ENCODE measurements around the gene PRTN3. TPM values are rescaled to one million over a fixed set of nuclear protein-coding genes. Genes with fewer than 3 reads are reported as not detected.
"Not testable (repeated sequence)": the region's sequence is repeated elsewhere in the genome, so short reads cannot be mapped to it uniquely, and the experiment has no call there.

PRTN3 gene
- total RNA-seq, 1 experiment from 2014 or later = 0.16 TPM

GRCh38 chr19:815775-816499 lies 24.9 kb upstream of the PRTN3 start:
- no peak for DNase-seq (ENCODE audit: low spot score)

GRCh38 chr19:816500-816857 lies 24.3 kb upstream of the PRTN3 start:
- DNase-seq (ENCODE audit: low spot score) = no peak

- not testable (repeated sequence) for DNase-seq (ENCODE audit: low spot score)
These were observed 20.6 kb upstream of the PRTN3 start for GRCh38 chr19:820212-820611.

- no peak for DNase-seq (ENCODE audit: low spot score)
These were observed 19.5 kb upstream of the PRTN3 start for GRCh38 chr19:821231-821824.

GRCh38 chr19:821825-822503 lies 18.8 kb upstream of the PRTN3 start, which contains the start of gene PLPPR3:
TSS of gene PLPPR3 (minus strand) at chr19:821955. CDS start at chr19:821559, 396 bp downstream.
- no peak for DNase-seq (ENCODE audit: low spot score)

GRCh38 chr19:823565-824121 lies 17.2 kb upstream of the PRTN3 start:
- DNase-seq (ENCODE audit: low spot score) = peak; percentile 66

GRCh38 chr19:824885-825284 lies 15.9 kb upstream of the PRTN3 start:
- no peak for DNase-seq (ENCODE audit: low spot score)

- DNase-seq (ENCODE audit: low spot score) = no peak
These were observed 14.7 kb upstream of the PRTN3 start for GRCh38 chr19:825897-826644.

GRCh38 chr19:827314-827709 lies 13.5 kb upstream of the PRTN3 start:
- DNase-seq (ENCODE audit: low spot score) = no peak

GRCh38 chr19:827710-828321 lies 13.0 kb upstream of the PRTN3 start, which contains the start of gene AZU1:
TSS of gene AZU1 (plus strand) at chr19:827837. CDS start at chr19:827847, 10 bp downstream.
- peak; percentile 32 for DNase-seq (ENCODE audit: low spot score)

- no peak for DNase-seq (ENCODE audit: low spot score)
These were observed 11.6 kb upstream of the PRTN3 start for GRCh38 chr19:829129-829758.

- no peak for DNase-seq (ENCODE audit: low spot score)
These were observed 9.1 kb upstream of the PRTN3 start for GRCh38 chr19:831407-832369.

- DNase-seq (ENCODE audit: low spot score) = no peak
These were observed 6.6 kb upstream of the PRTN3 start for GRCh38 chr19:834216-834615.

- no peak for DNase-seq (ENCODE audit: low spot score)
These were observed 5.5 kb upstream of the PRTN3 start for GRCh38 chr19:835210-835810.

GRCh38 chr19:842802-843179 lies 2.0 kb downstream of the PRTN3 start:
- DNase-seq (ENCODE audit: low spot score) = not testable (repeated sequence)

- DNase-seq (ENCODE audit: low spot score) = no peak
These were observed 2.5 kb downstream of the PRTN3 start for GRCh38 chr19:843180-843835.

GRCh38 chr19:843836-844545 lies 3.2 kb downstream of the PRTN3 start:
- no peak for DNase-seq (ENCODE audit: low spot score)

- DNase-seq (ENCODE audit: low spot score) = no peak
These were observed 3.8 kb downstream of the PRTN3 start for GRCh38 chr19:844546-844971.

All from A172 (cell line).